Measurements from ENCODE around the gene TRIM38. TPM values are rescaled to one million over a fixed set of nuclear protein-coding genes. Genes with fewer than 3 reads are reported as not detected.

TRIM38 gene
- total RNA-seq, 1 experiment from 2014 or later, result 4.4 TPM

DNA sequence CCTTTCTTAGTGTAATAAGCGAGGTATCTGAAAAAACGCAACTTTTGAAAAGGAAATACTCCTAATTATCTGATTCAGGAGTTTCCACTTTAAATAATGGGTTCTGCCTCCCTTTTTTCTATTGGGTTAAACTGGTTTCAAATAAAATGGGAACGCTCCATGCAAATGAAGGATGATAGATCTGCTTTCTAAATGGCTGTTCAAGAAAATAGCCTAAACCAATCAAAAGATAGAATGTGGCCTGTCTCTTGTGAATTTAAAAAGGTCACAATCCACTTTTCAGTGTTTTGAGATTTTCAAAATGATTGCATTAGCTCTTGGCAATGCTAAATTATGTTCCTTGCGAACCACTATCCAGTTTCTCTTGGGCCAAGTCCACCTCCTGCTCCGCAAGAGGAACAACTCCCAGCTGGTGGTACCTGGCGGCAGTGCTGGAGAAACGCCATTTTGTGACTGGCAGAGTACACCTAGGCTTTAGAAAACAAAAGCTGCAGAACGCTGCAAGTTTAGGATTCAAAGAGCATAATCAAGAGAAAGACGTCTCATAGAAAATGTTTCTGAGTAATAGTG lies 56.7 kb downstream of the TRIM38 start:
- CTCF ChIA-PET, result no interaction called here
- H3K27me3 ChIP-seq (ENCODE audit: control insufficient read depth, insufficient read depth, low read length), result no peaks in the 10 kb centered on the region
- peak overlapping the region; percentile 80 to 81; a peak in 2 of 4 replicates for H3K4me3 ChIP-seq (ENCODE audit: low read depth in 2 of 2, low read length in 2 of 2)
- peaks cover 9% of the 10 kb centered on the region for H3K4me1 ChIP-seq (ENCODE audit: control insufficient read depth, insufficient read depth, low read length)
- DNase-seq (ENCODE audit: low read depth, low spot score) (no peak), ATAC-seq (no peak)
- peak overlapping the region; percentile 100 for H3K27ac ChIP-seq (ENCODE audit: low read length)
- H3K36me3 ChIP-seq (ENCODE audit: control insufficient read depth, insufficient read depth, low read length), result no peaks in the 10 kb centered on the region
- in situ Hi-C loops (cut with HindIII; ENCODE audit: low pct_unique_long_range_greater_than_20kb, low sequenced_read_pairs) (no loop called here), intact Hi-C loops (cut with micrococcal nuclease; ENCODE audit: unreplicated experiment) (no loop called here)
- TF ChIP-seq, protein P1, sequence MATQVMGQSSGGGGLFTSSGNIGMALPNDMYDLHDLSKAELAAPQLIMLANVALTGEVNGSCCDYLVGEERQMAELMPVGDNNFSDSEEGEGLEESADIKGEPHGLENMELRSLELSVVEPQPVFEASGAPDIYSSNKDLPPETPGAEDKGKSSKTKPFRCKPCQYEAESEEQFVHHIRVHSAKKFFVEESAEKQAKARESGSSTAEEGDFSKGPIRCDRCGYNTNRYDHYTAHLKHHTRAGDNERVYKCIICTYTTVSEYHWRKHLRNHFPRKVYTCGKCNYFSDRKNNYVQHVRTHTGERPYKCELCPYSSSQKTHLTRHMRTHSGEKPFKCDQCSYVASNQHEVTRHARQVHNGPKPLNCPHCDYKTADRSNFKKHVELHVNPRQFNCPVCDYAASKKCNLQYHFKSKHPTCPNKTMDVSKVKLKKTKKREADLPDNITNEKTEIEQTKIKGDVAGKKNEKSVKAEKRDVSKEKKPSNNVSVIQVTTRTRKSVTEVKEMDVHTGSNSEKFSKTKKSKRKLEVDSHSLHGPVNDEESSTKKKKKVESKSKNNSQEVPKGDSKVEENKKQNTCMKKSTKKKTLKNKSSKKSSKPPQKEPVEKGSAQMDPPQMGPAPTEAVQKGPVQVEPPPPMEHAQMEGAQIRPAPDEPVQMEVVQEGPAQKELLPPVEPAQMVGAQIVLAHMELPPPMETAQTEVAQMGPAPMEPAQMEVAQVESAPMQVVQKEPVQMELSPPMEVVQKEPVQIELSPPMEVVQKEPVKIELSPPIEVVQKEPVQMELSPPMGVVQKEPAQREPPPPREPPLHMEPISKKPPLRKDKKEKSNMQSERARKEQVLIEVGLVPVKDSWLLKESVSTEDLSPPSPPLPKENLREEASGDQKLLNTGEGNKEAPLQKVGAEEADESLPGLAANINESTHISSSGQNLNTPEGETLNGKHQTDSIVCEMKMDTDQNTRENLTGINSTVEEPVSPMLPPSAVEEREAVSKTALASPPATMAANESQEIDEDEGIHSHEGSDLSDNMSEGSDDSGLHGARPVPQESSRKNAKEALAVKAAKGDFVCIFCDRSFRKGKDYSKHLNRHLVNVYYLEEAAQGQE (IDR thresholded peaks at IDR 0.05; ENCODE audit: insufficient read depth in 1 of 2, low read depth in 2 of 2, low read length in 1 of 2), result no peak
- no peak for TF ChIP-seq SIN3A (IDR thresholded peaks at IDR 0.05; ENCODE audit: borderline replicate concordance, insufficient read depth, low read depth, low read length)
- TF ChIP-seq TCF7L2 (IDR thresholded peaks at IDR 0.05; ENCODE audit: low read depth, low read length), result no peak
- TF ChIP-seq, protein P2, sequence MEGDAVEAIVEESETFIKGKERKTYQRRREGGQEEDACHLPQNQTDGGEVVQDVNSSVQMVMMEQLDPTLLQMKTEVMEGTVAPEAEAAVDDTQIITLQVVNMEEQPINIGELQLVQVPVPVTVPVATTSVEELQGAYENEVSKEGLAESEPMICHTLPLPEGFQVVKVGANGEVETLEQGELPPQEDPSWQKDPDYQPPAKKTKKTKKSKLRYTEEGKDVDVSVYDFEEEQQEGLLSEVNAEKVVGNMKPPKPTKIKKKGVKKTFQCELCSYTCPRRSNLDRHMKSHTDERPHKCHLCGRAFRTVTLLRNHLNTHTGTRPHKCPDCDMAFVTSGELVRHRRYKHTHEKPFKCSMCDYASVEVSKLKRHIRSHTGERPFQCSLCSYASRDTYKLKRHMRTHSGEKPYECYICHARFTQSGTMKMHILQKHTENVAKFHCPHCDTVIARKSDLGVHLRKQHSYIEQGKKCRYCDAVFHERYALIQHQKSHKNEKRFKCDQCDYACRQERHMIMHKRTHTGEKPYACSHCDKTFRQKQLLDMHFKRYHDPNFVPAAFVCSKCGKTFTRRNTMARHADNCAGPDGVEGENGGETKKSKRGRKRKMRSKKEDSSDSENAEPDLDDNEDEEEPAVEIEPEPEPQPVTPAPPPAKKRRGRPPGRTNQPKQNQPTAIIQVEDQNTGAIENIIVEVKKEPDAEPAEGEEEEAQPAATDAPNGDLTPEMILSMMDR (IDR thresholded peaks at IDR 0.05), result no peak
- TF ChIP-seq POLR2AphosphoS5 (IDR thresholded peaks at IDR 0.05; ENCODE audit: low read depth, low read length), result no peak
- H3K9me3 ChIP-seq (ENCODE audit: control insufficient read depth, insufficient read depth, low read depth, low read length), result no peaks in the 10 kb centered on the region
- POLR2A ChIA-PET, result interaction anchor here (1.4 to 4.3 kb wide), 2 partner anchors 11 to 26 kb away, joined by 4 to 58 read pairs; a partner anchor contains a TSS
- no TSS peak for BruUV-seq (replicated peaks)

DNA sequence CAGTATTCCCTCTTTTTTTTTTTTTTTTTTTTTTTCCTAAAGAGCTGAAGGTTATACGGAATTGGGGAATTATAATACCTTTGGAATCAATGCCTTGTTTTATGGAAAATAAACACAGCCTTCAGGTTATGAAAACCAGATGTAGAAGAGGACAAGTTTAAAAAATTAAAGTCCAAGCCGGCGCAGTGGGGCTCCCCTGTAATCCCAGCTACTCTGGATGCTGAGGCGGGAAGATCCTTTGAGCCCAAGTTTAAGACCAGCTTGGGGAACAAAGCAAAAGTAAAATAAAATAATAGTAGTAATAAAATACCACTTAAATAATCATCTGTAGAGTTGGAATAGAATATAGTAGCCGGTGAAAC lies 57.3 kb downstream of the TRIM38 start:
- Histone ChIP-seq H3K27ac (ENCODE audit: low read length) (peak overlapping the region; percentile 100), H3K4me3 (ENCODE audit: low read depth in 2 of 2, low read length in 2 of 2) (peak overlapping the region; percentile 80 to 81), H3K9me3 (ENCODE audit: control insufficient read depth, insufficient read depth, low read depth, low read length) (no peaks in the 10 kb centered on the region), H3K36me3 (ENCODE audit: control insufficient read depth, insufficient read depth, low read length) (no peaks in the 10 kb centered on the region), H3K27me3 (ENCODE audit: control insufficient read depth, insufficient read depth, low read length) (no peaks in the 10 kb centered on the region), H3K4me1 (ENCODE audit: control insufficient read depth, insufficient read depth, low read length) (peaks cover 15% of the 10 kb centered on the region)
- intact Hi-C loops (cut with micrococcal nuclease; ENCODE audit: unreplicated experiment) (no loop called here), in situ Hi-C loops (cut with HindIII; ENCODE audit: low pct_unique_long_range_greater_than_20kb, low sequenced_read_pairs) (no loop called here)
- no TSS peak for BruUV-seq (replicated peaks)
- no peak for DNase-seq (ENCODE audit: low read depth, low spot score)
- TF ChIP-seq SIN3A (IDR thresholded peaks at IDR 0.05; ENCODE audit: borderline replicate concordance, insufficient read depth, low read depth, low read length), result no peak
- TF ChIP-seq, protein P2 (IDR thresholded peaks at IDR 0.05), result no peak
- no peak for TF ChIP-seq TCF7L2 (IDR thresholded peaks at IDR 0.05; ENCODE audit: low read depth, low read length)
- TF ChIP-seq, protein P1 (IDR thresholded peaks at IDR 0.05; ENCODE audit: insufficient read depth in 1 of 2, low read depth in 2 of 2, low read length in 1 of 2), result no peak
- TF ChIP-seq POLR2AphosphoS5 (IDR thresholded peaks at IDR 0.05; ENCODE audit: low read depth, low read length), result no peak
- ATAC-seq, result no peak
- ChIA-PET POLR2A (interaction anchor here (0.5 to 4.3 kb wide), 6 partner anchors 8 to 109 kb away, joined by 4 to 58 read pairs (median 10); a partner anchor contains a TSS), CTCF (no interaction called here)

Data from Panc1 (cell line).